Neuronal stem cell (in vitro differentiated cells): Measurements from ENCODE around the gene SP140L.

ENCODE experiments used
- DNase-seq: peaks from one replicate; pipeline ENCODE4 v3.0.0-alpha.2; 2013; ENCODE audit warnings: low spot score
- H2AFZ ChIP-seq: one replicate; pipeline ENCODE4 v1.6.1; 2013; ENCODE audit warnings: mild to moderate bottlenecking, low read length, inconsistent platforms
- H2AK5ac ChIP-seq: 2 replicates; pipeline ENCODE4 v1.6.1; 2013; ENCODE audit warnings: low read depth, mild to moderate bottlenecking, inconsistent platforms, low read length, moderate library complexity, mixed read lengths
- H2BK120ac ChIP-seq: 2 replicates; pipeline ENCODE4 v1.6.1; 2013; ENCODE audit warnings: low read depth, mild to moderate bottlenecking, inconsistent platforms, low read length, moderate library complexity, mixed read lengths
- H2BK12ac ChIP-seq: one replicate; pipeline ENCODE4 v1.6.1; 2013; ENCODE audit warnings: low read length, inconsistent platforms
- H2BK15ac ChIP-seq: 2 replicates; pipeline ENCODE4 v1.6.1; 2013; ENCODE audit warnings: mild to moderate bottlenecking, low read length, inconsistent platforms, mixed read lengths
- H2BK5ac ChIP-seq: one replicate; pipeline ENCODE4 v1.6.1; 2013; ENCODE audit warnings: inconsistent platforms, mild to moderate bottlenecking, low read length, moderate library complexity
- H3K14ac ChIP-seq: one replicate; pipeline ENCODE4 v1.6.1; 2013; ENCODE audit warnings: low read length, inconsistent platforms
- H3K18ac ChIP-seq: 2 replicates; pipeline ENCODE4 v1.6.1; 2013; ENCODE audit warnings: low read length, inconsistent platforms
- H3K23ac ChIP-seq: 2 replicates; pipeline ENCODE4 v1.6.1; 2013; ENCODE audit warnings: low read depth, mild to moderate bottlenecking, mixed read lengths, low read length, inconsistent platforms; ENCODE audit not compliant: poor library complexity
- H3K27ac ChIP-seq: replicated peaks from 3 replicates; pipeline ENCODE4 v1.5.1; 2013; ENCODE audit warnings: low read length, inconsistent platforms
- H3K27me3 ChIP-seq, 3 experiments: 2 replicates each; pipeline ENCODE4 v1.6.1; 2013; ENCODE audit warnings: low read length in 3 of 3, mild to moderate bottlenecking in 2 of 3, inconsistent platforms in 1 of 3, low read depth in 1 of 3, mixed read lengths in 1 of 3, moderate library complexity in 1 of 3; ENCODE audit not compliant: control insufficient read depth in 3 of 3, insufficient read depth in 3 of 3
- H3K36me3 ChIP-seq, 2 donors: replicated peaks in 1 of 2; 2 replicates each; pipeline ENCODE4 v1.6.1; 2013; ENCODE audit warnings: low read length in 2 of 2; ENCODE audit not compliant: control insufficient read depth in 2 of 2, insufficient read depth in 2 of 2
- H3K4ac ChIP-seq: 2 replicates; pipeline ENCODE4 v1.6.1; 2013; ENCODE audit warnings: inconsistent platforms, mild to moderate bottlenecking, low read length, moderate library complexity
- H3K4me1 ChIP-seq, 2 donors: 1 replicate in 1 of 2; 2 replicates in 1 of 2; pipeline ENCODE4 v1.6.1; 2013; ENCODE audit warnings: low read length in 2 of 2, low read depth in 1 of 2; ENCODE audit not compliant: control insufficient read depth in 2 of 2, insufficient read depth in 1 of 2
- H3K4me2 ChIP-seq: one replicate; pipeline ENCODE4 v1.6.1; 2013; ENCODE audit warnings: mild to moderate bottlenecking, low read length, inconsistent platforms; ENCODE audit not compliant: insufficient read depth, poor library complexity, severe bottlenecking
- H3K4me3 ChIP-seq, 2 donors: 2 replicates each; pipeline ENCODE4 v1.5.1; 2013; ENCODE audit warnings: low read length in 2 of 2, mild to moderate bottlenecking in 2 of 2, inconsistent platforms in 1 of 2, moderate library complexity in 1 of 2
- H3K79me1 ChIP-seq: one replicate; pipeline ENCODE4 v1.6.1; 2013; ENCODE audit warnings: low read depth, mild to moderate bottlenecking, inconsistent platforms, low read length, moderate library complexity
- H3K9ac ChIP-seq: one replicate; pipeline ENCODE4 v1.6.1; 2013; ENCODE audit warnings: mild to moderate bottlenecking, low read depth, low read length, inconsistent platforms; ENCODE audit not compliant: poor library complexity
- H3K9me3 ChIP-seq, 2 donors: replicated peaks in 1 of 2; 2 replicates each; pipeline versions ENCODE3 to v1.6.1; 2013; ENCODE audit warnings: low read length in 2 of 2, mild to moderate bottlenecking in 2 of 2, inconsistent platforms in 1 of 2, low read depth in 1 of 2, mixed read lengths in 1 of 2, moderate library complexity in 1 of 2; ENCODE audit not compliant: control insufficient read depth in 2 of 2, insufficient read depth in 1 of 2
- H4K8ac ChIP-seq: one replicate; pipeline ENCODE4 v1.6.1; 2013; ENCODE audit warnings: low read depth, mild to moderate bottlenecking, inconsistent platforms, low read length, moderate library complexity
- H4K91ac ChIP-seq: one replicate; pipeline ENCODE4 v1.6.1; 2013; ENCODE audit warnings: low read length, low read depth, mild to moderate bottlenecking, inconsistent platforms; ENCODE audit not compliant: poor library complexity
- WGBS, 2 donors: extraction: QIAGEN DNeasy Blood & Tissue Kit; methylation state at CpG; one replicate each; pipeline ENCODE4 v1.1.7; 2013; ENCODE audit warnings: missing lambda C conversion rate in 2 of 2, mixed read lengths in 1 of 2; ENCODE audit not compliant: insufficient read length in 2 of 2, insufficient replicate concordance in 1 of 2; ENCODE audit errors: extremely low coverage in 2 of 2; 5-methylcytosine and 5-hydroxymethylcytosine counted together

The SP140L gene

DNA sequence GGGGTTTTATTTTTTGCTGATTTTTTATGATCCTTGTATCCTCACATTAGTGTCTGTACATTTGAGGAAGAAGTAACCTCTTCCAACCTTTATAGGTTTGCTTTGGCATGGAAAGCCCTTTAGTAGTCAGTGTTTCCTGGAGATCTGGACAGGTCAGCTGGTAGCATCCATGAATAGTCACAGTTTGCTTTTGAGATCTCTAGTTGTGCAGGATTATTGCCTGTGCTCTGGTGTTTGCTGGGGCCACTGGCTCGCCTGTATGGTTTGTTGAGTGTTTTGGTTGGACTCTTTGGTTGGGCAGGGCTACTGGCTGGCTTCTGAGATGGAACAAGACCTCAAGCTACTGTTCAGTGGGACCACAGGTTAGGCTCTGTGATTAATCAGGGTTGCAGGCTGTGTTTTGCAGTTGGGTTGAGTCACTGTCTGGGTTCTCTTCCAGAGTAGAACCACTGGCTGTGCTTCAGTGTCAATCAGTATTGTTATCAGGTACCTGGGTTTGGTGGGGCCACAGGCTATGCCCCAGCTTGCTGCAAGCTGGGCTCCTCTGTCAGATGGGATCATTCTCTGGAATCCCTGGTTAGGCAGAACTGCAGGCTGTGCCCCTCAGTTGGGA is 20.0 kb downstream of the SP140L start:
- Histone ChIP-seq H3K9ac (no peak overlapping the region), H2BK12ac (no peak overlapping the region)

DNA sequence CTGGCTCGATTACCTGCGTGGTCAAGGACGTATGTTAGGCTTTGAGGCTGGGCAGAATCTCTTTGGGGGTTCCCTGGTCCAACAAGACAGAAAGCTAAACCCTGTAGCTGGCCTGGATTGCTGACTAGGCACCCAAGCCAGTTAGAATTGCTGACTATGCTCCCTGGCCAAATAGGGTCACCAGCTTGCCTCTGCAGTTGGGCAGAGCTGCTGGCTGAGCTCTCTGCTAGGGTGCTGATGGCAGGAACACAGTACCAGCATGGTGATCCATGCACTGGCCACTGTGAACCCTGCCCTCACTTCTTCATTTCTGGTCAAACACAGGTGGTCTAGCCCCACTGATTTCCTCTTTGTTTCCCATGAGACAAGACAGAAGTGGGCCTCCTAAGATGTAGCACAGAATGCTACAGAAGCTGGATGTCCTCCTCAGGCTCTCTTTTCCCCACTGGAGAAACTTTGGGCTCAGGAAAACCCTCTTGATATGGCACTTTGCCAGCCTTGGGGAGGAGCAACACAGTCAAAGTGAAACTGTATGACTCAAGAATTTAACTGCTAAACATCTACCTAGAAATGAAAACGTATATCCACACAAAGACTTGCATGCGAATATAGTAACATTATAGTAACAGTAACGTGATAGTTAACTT is 20.8 kb downstream of the SP140L start:
- Histone ChIP-seq H2BK120ac (no peak overlapping the region), H4K91ac (no peak overlapping the region), H3K79me1 (no peaks in the 10 kb centered on the region), H3K36me3 (no peaks in the 10 kb centered on the region), H3K27ac (no peak overlapping the region), H3K14ac (no peak overlapping the region), H3K18ac (no peak overlapping the region), H3K4me3 (no peak overlapping the region), H3K4me2 (no peak overlapping the region), H3K27me3 (no peaks in the 10 kb centered on the region), H4K8ac (no peak overlapping the region), H2BK15ac (no peak overlapping the region), H3K23ac (no peak overlapping the region), H3K9me3 (no peaks in the 10 kb centered on the region), H3K4me1 (no peaks in the 10 kb centered on the region), H3K4ac (no peak overlapping the region), H2AFZ (no peak overlapping the region), H2AK5ac (no peak overlapping the region), H2BK5ac (no peak overlapping the region), H2BK12ac (no peak overlapping the region), H3K9ac (no peak overlapping the region)
- DNase-seq, result no peak
- no CpG with 5 or more reads among the region's 6 CpGs for WGBS, 2 donors

More for the DNA sequence above, 20.0 kb downstream of the SP140L start:
- DNase-seq, result no peak
- H3K79me1 ChIP-seq, result no peaks in the 10 kb centered on the region
- no peaks in the 10 kb centered on the region for H3K36me3 ChIP-seq
- H3K14ac ChIP-seq, result no peak overlapping the region
- no CpG with 5 or more reads among the region's 1 CpG for WGBS, 2 donors
- no peak overlapping the region for H3K18ac ChIP-seq
- H2AK5ac ChIP-seq, result no peak overlapping the region
- no peak overlapping the region for H3K23ac ChIP-seq
- H3K4ac ChIP-seq, result no peak overlapping the region
- no peak overlapping the region for H2BK15ac ChIP-seq
- H3K4me1 ChIP-seq, result no peaks in the 10 kb centered on the region
- H3K4me2 ChIP-seq, result no peak overlapping the region
- H3K4me3 ChIP-seq, result no peak overlapping the region
- no peak overlapping the region for H2BK120ac ChIP-seq
- no peak overlapping the region for H4K91ac ChIP-seq
- H3K9me3 ChIP-seq, result no peaks in the 10 kb centered on the region
- no peak overlapping the region for H4K8ac ChIP-seq
- no peak overlapping the region for H2BK5ac ChIP-seq
- no peak overlapping the region for H2AFZ ChIP-seq
- no peaks in the 10 kb centered on the region for H3K27me3 ChIP-seq
- no peak overlapping the region for H3K27ac ChIP-seq

DNA sequence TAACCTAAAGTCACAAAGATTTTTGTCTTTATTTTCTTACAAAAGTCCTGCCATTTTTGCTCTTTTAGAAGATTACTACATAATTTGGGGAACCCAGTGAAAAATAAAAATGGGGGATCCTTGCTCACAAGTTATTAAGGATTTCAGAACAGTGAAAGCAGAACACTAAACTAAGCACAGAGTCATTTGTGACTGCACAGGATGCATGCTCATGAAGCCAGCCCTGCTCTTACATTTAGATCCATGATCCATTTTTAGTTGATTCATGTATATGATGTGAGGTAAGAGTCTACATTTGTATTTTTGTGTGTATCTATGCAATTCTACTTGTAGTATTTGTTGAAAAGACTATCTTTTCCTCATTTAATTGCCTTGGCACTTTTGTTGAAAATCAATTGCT is 21.8 kb downstream of the SP140L start:
- H2AFZ ChIP-seq, result no peak overlapping the region
- no peaks in the 10 kb centered on the region for H3K79me1 ChIP-seq
- H3K36me3 ChIP-seq, result no peaks in the 10 kb centered on the region
- no peak overlapping the region for H3K27ac ChIP-seq
- H3K4me3 ChIP-seq, result no peak overlapping the region
- no peaks in the 10 kb centered on the region for H3K27me3 ChIP-seq
- no peak overlapping the region for H3K9ac ChIP-seq
- no peak overlapping the region for H4K8ac ChIP-seq
- no peak for DNase-seq
- no peak overlapping the region for H2BK15ac ChIP-seq
- H3K4me2 ChIP-seq, result no peak overlapping the region
- H2BK12ac ChIP-seq, result no peak overlapping the region
- H3K23ac ChIP-seq, result no peak overlapping the region
- H4K91ac ChIP-seq, result no peak overlapping the region
- no peak overlapping the region for H2AK5ac ChIP-seq
- H3K4me1 ChIP-seq, result no peaks in the 10 kb centered on the region
- H3K4ac ChIP-seq, result no peak overlapping the region
- H2BK5ac ChIP-seq, result no peak overlapping the region
- no peaks in the 10 kb centered on the region for H3K9me3 ChIP-seq
- no peak overlapping the region for H3K18ac ChIP-seq
- no peak overlapping the region for H2BK120ac ChIP-seq
- no peak overlapping the region for H3K14ac ChIP-seq

DNA sequence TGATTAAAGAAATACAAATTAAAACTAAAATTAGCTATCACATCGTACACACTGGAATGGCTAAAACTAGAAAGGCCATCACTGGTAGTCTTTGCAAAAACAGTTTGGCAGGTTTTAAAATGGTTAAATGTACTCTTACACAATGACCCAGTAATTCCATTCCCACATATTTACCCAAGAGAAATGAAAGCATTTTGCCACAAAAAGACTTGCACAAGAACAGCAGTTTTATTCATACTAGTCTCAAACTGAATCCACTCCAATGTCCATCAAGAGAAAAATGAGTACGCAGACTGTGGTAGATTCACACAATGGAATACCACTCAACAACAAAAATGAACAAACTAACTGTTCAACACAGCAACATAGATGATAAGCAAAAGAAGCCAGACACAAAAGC is 29.1 kb downstream of the SP140L start:
- H3K27ac ChIP-seq, result no peak overlapping the region
- no peak overlapping the region for H3K23ac ChIP-seq
- peaks cover 0 to 1% of the 10 kb centered on the region in 2 donors for H3K9me3 ChIP-seq
- H4K8ac ChIP-seq, result no peak overlapping the region
- H3K4me1 ChIP-seq, result no peaks in the 10 kb centered on the region
- no peak for DNase-seq
- no peak overlapping the region for H2AFZ ChIP-seq
- no peak overlapping the region for H2BK120ac ChIP-seq
- no peak overlapping the region for H3K4me3 ChIP-seq
- H3K79me1 ChIP-seq, result peaks cover 1% of the 10 kb centered on the region
- WGBS, 2 donors, result no CpG with 5 or more reads among the region's 2 CpGs
- H3K27me3 ChIP-seq, result no peaks in the 10 kb centered on the region
- no peaks in the 10 kb centered on the region for H3K36me3 ChIP-seq
- no peak overlapping the region for H2AK5ac ChIP-seq
- H4K91ac ChIP-seq, result no peak overlapping the region
- no peak overlapping the region for H3K4me2 ChIP-seq
- no peak overlapping the region for H2BK15ac ChIP-seq
- H2BK12ac ChIP-seq, result no peak overlapping the region
- no peak overlapping the region for H2BK5ac ChIP-seq
- no peak overlapping the region for H3K18ac ChIP-seq
- H3K4ac ChIP-seq, result no peak overlapping the region
- no peak overlapping the region for H3K14ac ChIP-seq
- H3K9ac ChIP-seq, result no peak overlapping the region
